HepG2 (cell line): ENCODE data around the gene ADAM15. TPM values are rescaled to one million over a fixed set of nuclear protein-coding genes. Genes with fewer than 3 reads are reported as not detected.

Experiments used
- CREB3 ChIP-seq: sonication (generic); formaldehyde crosslinking; IDR thresholded peaks from 2 replicates; pipeline ENCODE4 v1.5.0; 2020; ENCODE audit warnings: missing genetic modification reagents
- DMTF1 ChIP-seq: sonication (generic); formaldehyde crosslinking; IDR thresholded peaks from 2 replicates; pipeline ENCODE4 v1.4.0; 2020; ENCODE audit warnings: mild to moderate bottlenecking, missing genetic modification reagents
- FOXP1 ChIP-seq, 2 experiments: fragments of 450-650 bp in 1 of 2; IDR thresholded peaks; 2 replicates each; pipeline ENCODE4 v1.6.1; 2017 to 2018; ENCODE audit warnings: antibody characterized with exemption in 1 of 2
- IRX3 ChIP-seq: sonication (generic); formaldehyde crosslinking; IDR thresholded peaks from 2 replicates; pipeline ENCODE4 v1.8.1; 2023; ENCODE audit warnings: mild to moderate bottlenecking, low read depth, missing genetic modification reagents, borderline replicate concordance
- JARID2 ChIP-seq: sonication (generic); formaldehyde crosslinking; IDR thresholded peaks from 2 replicates; pipeline ENCODE4 v1.8.1; 2023; ENCODE audit warnings: missing genetic modification reagents, inconsistent platforms; ENCODE audit not compliant: insufficient replicate concordance
- KDM3A ChIP-seq: IDR thresholded peaks from 2 replicates; pipeline ENCODE4 v1.6.1; 2018; ENCODE audit warnings: low read depth, missing compliant biosample characterization
- NFYB ChIP-seq: sonication (generic); formaldehyde crosslinking; IDR thresholded peaks from 2 replicates; pipeline ENCODE4 v1.4.0; 2020; ENCODE audit warnings: missing genetic modification reagents
- NR3C1 ChIP-seq: sonication (generic); formaldehyde crosslinking; IDR thresholded peaks from 2 replicates; pipeline ENCODE4 v1.4.0; 2020; ENCODE audit warnings: missing genetic modification reagents
- PCBP1 ChIP-seq: fragments of 200-400 bp; formaldehyde crosslinking; IDR thresholded peaks from 2 replicates; pipeline ENCODE4 v1.6.1; 2017; ENCODE audit warnings: mild to moderate bottlenecking, low read depth, low read length, borderline replicate concordance
- PHF21A ChIP-seq: sonication (generic); formaldehyde crosslinking; IDR thresholded peaks from 2 replicates; pipeline ENCODE4 v1.5.0; 2020; ENCODE audit warnings: mild to moderate bottlenecking, missing genetic modification reagents
- SCMH1 ChIP-seq: sonication (generic); formaldehyde crosslinking; IDR thresholded peaks from 2 replicates; pipeline ENCODE4 v1.9.0; 2021; ENCODE audit warnings: missing genetic modification reagents, mild to moderate bottlenecking, borderline replicate concordance
- TCF7L2 ChIP-seq: IDR thresholded peaks from 2 replicates; pipeline ENCODE4 v1.6.1; 2011; ENCODE audit warnings: mild to moderate bottlenecking, low read depth, low read length, moderate library complexity
- TMF1 ChIP-seq: sonication (generic); formaldehyde crosslinking; IDR thresholded peaks from 2 replicates; pipeline ENCODE4 v1.8.1; 2022; ENCODE audit warnings: low read depth, missing genetic modification reagents
- ZBTB34 ChIP-seq: sonication (generic); formaldehyde crosslinking; IDR thresholded peaks from 2 replicates; pipeline ENCODE4 v1.8.0; 2022; ENCODE audit warnings: mild to moderate bottlenecking, missing genetic modification reagents
- ZFP1 ChIP-seq: IDR thresholded peaks from 2 replicates; pipeline ENCODE4 v1.6.1; 2016
- ZFP36L1 ChIP-seq: sonication (generic); formaldehyde crosslinking; IDR thresholded peaks from 2 replicates; pipeline ENCODE4 v1.8.0; 2022; ENCODE audit warnings: mild to moderate bottlenecking, missing genetic modification reagents, moderate library complexity
- ZFP36L2 ChIP-seq: sonication (generic); formaldehyde crosslinking; IDR thresholded peaks from 2 replicates; pipeline ENCODE4 v1.4.0; 2020; ENCODE audit warnings: missing genetic modification reagents
- ZFP41 ChIP-seq: sonication (generic); formaldehyde crosslinking; IDR thresholded peaks from 2 replicates; pipeline ENCODE4 v1.4.0; 2020; ENCODE audit warnings: mild to moderate bottlenecking, missing genetic modification reagents, borderline replicate concordance
- ZKSCAN1 ChIP-seq: fragments of 150-350 bp; IDR thresholded peaks from 2 replicates; pipeline ENCODE4 v1.6.1; 2014; ENCODE audit warnings: low read length
- ZKSCAN8 ChIP-seq: IDR thresholded peaks from 2 replicates; pipeline ENCODE4 v1.6.1; 2016; ENCODE audit warnings: borderline replicate concordance, missing genetic modification reagents, missing compliant biosample characterization
- ZNF263 ChIP-seq: sonication (generic); formaldehyde crosslinking; IDR thresholded peaks from 2 replicates; pipeline ENCODE4 v1.4.0; 2020; ENCODE audit warnings: missing genetic modification reagents
- ZNF331 ChIP-seq: sonication (generic); formaldehyde crosslinking; IDR thresholded peaks from 2 replicates; pipeline ENCODE4 v1.4.0; 2020; ENCODE audit warnings: missing genetic modification reagents
- ZNF564 ChIP-seq: sonication (generic); formaldehyde crosslinking; IDR thresholded peaks from 2 replicates; pipeline ENCODE4 v1.8.1; 2023; ENCODE audit warnings: mild to moderate bottlenecking, missing genetic modification reagents
- ZNF567 ChIP-seq: sonication (generic); formaldehyde crosslinking; IDR thresholded peaks from 2 replicates; pipeline ENCODE4 v1.8.1; 2023; ENCODE audit warnings: mild to moderate bottlenecking, missing genetic modification reagents, borderline replicate concordance
- ZNF616 ChIP-seq: sonication (generic); formaldehyde crosslinking; IDR thresholded peaks from 2 replicates; pipeline ENCODE4 v1.5.0; 2020; ENCODE audit warnings: low read depth, mild to moderate bottlenecking, missing genetic modification reagents
- ZNF773 ChIP-seq: sonication (generic); formaldehyde crosslinking; IDR thresholded peaks from 2 replicates; pipeline ENCODE4 v1.4.0; 2020; ENCODE audit warnings: missing genetic modification reagents, borderline replicate concordance
- polyA plus RNA-seq, 8 experiments: library from polyadenylated mRNA; depleted of rRNA in 3 of 8; stranded (reverse) in 7 of 8; unstranded in 1 of 8; fragments of >200 nt; fragmentation: Illumina TruSeq in 4 of 8; extraction: Trizol in 4 of 8; gene quantifications; 2 replicates each; pipeline versions ENCODE4 v1.2.1 to v1.2.3, GENCODE V29; 2011 to 2016; ENCODE audit warnings: low read depth in 4 of 8, missing spikeins in 1 of 8, mixed read lengths in 1 of 8; ENCODE audit not compliant: insufficient read depth in 1 of 8
- total RNA-seq, 5 experiments: library from RNA; depleted of rRNA; stranded (reverse); fragments of >200 nt; fragmentation: Illumina TruSeq; extraction: Trizol; gene quantifications; 2 replicates each; pipeline ENCODE4 v1.2.3, GENCODE V29; 2016; ENCODE audit warnings: low read depth in 1 of 5

The ADAM15 gene
- total and polyA plus RNA-seq, 2 of the 13 experiments (the other 11 are each of a cell fraction or from before 2014, with no cell fraction given), result 17.9 to 25.6 TPM

GRCh38 chr1:155091071-155092051, 40.2 kb downstream of the ADAM15 start (continued):
- TF ChIP-seq KDM3A (CRISPR knock-in tag) (peak; percentile 87), ZFP36L1 (no peak), TCF7L2 (no peak), NR3C1 (CRISPR knock-in tag) (no peak), NFYB (CRISPR knock-in tag) (no peak), JARID2 (CRISPR knock-in tag) (no peak), PHF21A (CRISPR knock-in tag) (peak; percentile 88), ZNF564 (CRISPR knock-in tag) (no peak), ZKSCAN1 (no peak), ZNF567 (CRISPR knock-in tag) (peak; percentile 88; the same call in 1 of the 2 replicates), PCBP1 (peak; percentile 14; the same call in 1 of the 2 replicates), TMF1 (CRISPR knock-in tag) (no peak), ZFP36L2 (CRISPR knock-in tag) (no peak), ZNF773 (CRISPR knock-in tag) (no peak), ZFP41 (CRISPR knock-in tag) (no peak), ZKSCAN8 (CRISPR knock-in tag) (peak; percentile 44; the same call in 1 of the 2 replicates), ZNF616 (CRISPR knock-in tag) (no peak), ZBTB34 (no peak), SCMH1 (no peak), ZNF331 (CRISPR knock-in tag) (peak; percentile 73; the same call in 1 of the 2 replicates), CREB3 (no peak), DMTF1 (CRISPR knock-in tag) (no peak), ZNF263 (CRISPR knock-in tag) (peak; percentile 96), IRX3 (CRISPR knock-in tag) (no peak), ZFP1 (CRISPR knock-in tag) (no peak), FOXP1 (IDR thresholded peaks at IDR 0.05) (no peak), FOXP1 (CRISPR knock-in tag; IDR thresholded peaks at IDR 0.05) (peak; percentile 80)
